ENCODE measurements around the gene ZYG11A.
"Not testable (repeated sequence)": the region's sequence is repeated elsewhere in the genome, so short reads cannot be mapped to it uniquely, and the experiment has no call there.

- not testable (repeated sequence) for TF ChIP-seq CTCF, POLR2A (IDR thresholded peaks at IDR 0.05)
Measured at GRCh38 chr1:52839175-52839574, 3.4 kb upstream of the ZYG11A start.
